ENCODE results near the gene CLINT1. TPM values are rescaled to one million over a fixed set of nuclear protein-coding genes. Genes with fewer than 3 reads are reported as not detected.
"Not testable (repeated sequence)": the region's sequence is repeated elsewhere in the genome, so short reads cannot be mapped to it uniquely, and the experiment has no call there.

Gene CLINT1
- polyA plus RNA-seq, 1 donor: 58.1 TPM

- no peak for DNase-seq
These were observed 3.4 kb upstream of the CLINT1 start for GRCh38 chr5:157862183-157862851.

- DNase-seq: no peak
These were observed 2.2 kb upstream of the CLINT1 start for GRCh38 chr5:157860898-157861890.

- no peak for DNase-seq
These were observed 256 bp upstream of the CLINT1 start for GRCh38 chr5:157859227-157859575.

GRCh38 chr5:157857816-157858526 is 974 bp downstream of the CLINT1 start:
- no peak for DNase-seq

- DNase-seq: peak; percentile 42
These were observed 3.4 kb downstream of the CLINT1 start for GRCh38 chr5:157855404-157855994.

GRCh38 chr5:157853365-157853764 is 5.6 kb downstream of the CLINT1 start:
- DNase-seq: not testable (repeated sequence)

GRCh38 chr5:157845914-157846598 is 12.9 kb downstream of the CLINT1 start:
- no peak for DNase-seq

- no peak for DNase-seq
These were observed 16.2 kb downstream of the CLINT1 start for GRCh38 chr5:157842787-157843186.

GRCh38 chr5:157842185-157842584 is 16.8 kb downstream of the CLINT1 start:
- DNase-seq: no peak

GRCh38 chr5:157839157-157839795 is 19.7 kb downstream of the CLINT1 start:
- no peak for DNase-seq

- no peak for DNase-seq
These were observed 22.7 kb downstream of the CLINT1 start for GRCh38 chr5:157836121-157836753.

GRCh38 chr5:157835041-157835440 is 23.9 kb downstream of the CLINT1 start:
- no peak for DNase-seq

GRCh38 chr5:157828944-157829639 is 29.9 kb downstream of the CLINT1 start:
- DNase-seq: no peak

- no peak for DNase-seq
These were observed 30.6 kb downstream of the CLINT1 start for GRCh38 chr5:157828105-157828943.

GRCh38 chr5:157827423-157827822 is 31.5 kb downstream of the CLINT1 start:
- DNase-seq: peak; percentile 40

- no peak for DNase-seq
These were observed 35.3 kb downstream of the CLINT1 start for GRCh38 chr5:157823655-157824054.

GRCh38 chr5:157821822-157822622 is 36.9 kb downstream of the CLINT1 start:
- no peak for DNase-seq

- DNase-seq: no peak
These were observed 37.5 kb downstream of the CLINT1 start for GRCh38 chr5:157821405-157821804.

Data from hindlimb muscle (tissue), 1 donor.